Epithelial cell of esophagus (primary cell): ENCODE measurements around the gene FTCD.

Experiments used
- DNase-seq: peaks from one replicate; pipeline ENCODE4 v3.0.0; 2010; ENCODE audit warnings: low read depth
- H3K4me3 ChIP-seq: 2 replicates; pipeline ENCODE4 v1.5.1; 2011; ENCODE audit warnings: mild to moderate bottlenecking, low read length, control low read depth
- TF ChIP-seq, protein P1 (sequence below): IDR thresholded peaks from 2 replicates; pipeline ENCODE4 v1.5.1; 2011; ENCODE audit warnings: low read depth, mild to moderate bottlenecking, low read length, control low read depth, inconsistent platforms; ENCODE audit not compliant: insufficient read depth; ENCODE audit errors: missing control alignments

FTCD gene

DNA sequence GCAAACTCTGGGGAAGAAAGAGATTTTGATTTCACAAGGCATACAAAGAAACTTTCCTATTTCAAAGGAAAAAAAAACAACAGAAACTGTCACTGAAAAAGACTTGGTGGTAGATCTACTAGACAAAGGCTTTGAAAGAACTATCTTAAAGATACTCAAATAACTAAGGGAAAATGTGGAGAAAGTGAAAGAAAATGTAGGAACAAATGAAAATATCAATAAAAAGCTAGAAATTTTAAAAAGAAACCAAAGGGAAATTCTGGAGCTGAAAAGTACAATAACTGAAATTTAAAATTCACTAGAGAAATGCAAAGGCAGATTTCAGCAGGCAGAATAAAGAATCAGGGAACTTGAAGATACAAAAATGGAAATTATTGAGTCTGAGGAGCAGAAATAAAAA lies 51.3 kb downstream of the FTCD start:
- DNase-seq, result no peak
- TF ChIP-seq, protein P1, sequence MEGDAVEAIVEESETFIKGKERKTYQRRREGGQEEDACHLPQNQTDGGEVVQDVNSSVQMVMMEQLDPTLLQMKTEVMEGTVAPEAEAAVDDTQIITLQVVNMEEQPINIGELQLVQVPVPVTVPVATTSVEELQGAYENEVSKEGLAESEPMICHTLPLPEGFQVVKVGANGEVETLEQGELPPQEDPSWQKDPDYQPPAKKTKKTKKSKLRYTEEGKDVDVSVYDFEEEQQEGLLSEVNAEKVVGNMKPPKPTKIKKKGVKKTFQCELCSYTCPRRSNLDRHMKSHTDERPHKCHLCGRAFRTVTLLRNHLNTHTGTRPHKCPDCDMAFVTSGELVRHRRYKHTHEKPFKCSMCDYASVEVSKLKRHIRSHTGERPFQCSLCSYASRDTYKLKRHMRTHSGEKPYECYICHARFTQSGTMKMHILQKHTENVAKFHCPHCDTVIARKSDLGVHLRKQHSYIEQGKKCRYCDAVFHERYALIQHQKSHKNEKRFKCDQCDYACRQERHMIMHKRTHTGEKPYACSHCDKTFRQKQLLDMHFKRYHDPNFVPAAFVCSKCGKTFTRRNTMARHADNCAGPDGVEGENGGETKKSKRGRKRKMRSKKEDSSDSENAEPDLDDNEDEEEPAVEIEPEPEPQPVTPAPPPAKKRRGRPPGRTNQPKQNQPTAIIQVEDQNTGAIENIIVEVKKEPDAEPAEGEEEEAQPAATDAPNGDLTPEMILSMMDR, result no peak
- no peak overlapping the region for H3K4me3 ChIP-seq

DNA sequence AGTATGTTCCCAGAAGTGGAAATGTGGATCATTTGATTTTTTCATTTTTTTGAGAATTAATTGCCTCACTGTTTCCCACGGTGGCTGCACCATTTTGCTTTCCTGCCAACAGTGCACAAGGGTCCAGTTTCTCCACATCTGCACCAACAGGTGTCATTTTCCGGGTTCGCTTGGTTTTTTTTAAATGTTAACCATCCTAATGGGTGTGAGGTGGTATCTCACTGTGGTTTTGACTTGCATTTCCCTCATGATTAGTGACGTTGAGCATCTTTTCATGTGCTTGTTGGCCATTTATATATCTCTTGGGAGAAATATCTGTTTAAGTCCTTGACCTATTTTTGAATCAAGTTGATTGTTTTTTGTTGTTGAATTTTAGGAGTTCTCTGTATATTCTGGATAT lies 54.5 kb downstream of the FTCD start:
- TF ChIP-seq, protein P1, result no peak
- no peak overlapping the region for H3K4me3 ChIP-seq
- no peak for DNase-seq

DNA sequence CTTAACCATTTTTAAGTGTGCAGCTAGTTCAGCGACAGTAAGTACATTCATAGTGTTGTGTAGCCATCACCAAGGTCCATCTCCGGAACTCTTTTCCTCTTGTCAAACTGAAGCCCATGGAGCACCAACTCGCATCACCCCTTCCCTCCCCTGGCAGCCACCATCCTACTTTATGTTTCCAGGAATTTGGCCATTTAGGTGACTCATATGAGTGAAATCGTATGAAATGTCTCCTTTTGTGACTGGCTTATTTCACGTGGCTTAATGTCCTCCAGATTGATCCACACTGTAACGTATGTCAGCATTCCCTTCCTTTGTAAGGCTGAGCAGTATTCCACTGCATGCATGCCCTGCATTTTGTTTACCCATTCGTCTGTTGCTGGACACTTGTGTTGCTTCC lies 55.0 kb downstream of the FTCD start:
- H3K4me3 ChIP-seq, result no peak overlapping the region
- TF ChIP-seq, protein P1, result no peak
- DNase-seq, result no peak

DNA sequence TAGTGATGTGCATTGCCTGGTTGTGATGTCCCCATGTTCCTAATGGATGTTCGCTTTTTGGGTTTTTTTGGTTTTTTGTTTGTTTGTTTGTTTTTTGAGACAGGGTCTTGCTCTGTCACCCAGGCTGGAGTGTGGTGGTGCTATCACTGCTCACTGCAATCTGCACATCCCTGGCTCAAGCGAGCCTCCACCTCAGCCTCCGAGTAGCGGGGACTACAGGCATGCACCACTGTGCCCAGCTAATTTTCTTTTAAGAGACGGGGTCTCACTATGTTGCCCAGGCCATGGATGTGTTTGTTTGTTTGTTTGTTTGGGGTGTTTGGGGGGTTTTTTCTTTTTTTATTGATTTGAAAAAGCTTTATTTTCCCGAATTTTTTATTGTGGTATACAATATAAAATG lies 55.4 kb downstream of the FTCD start:
- no peak for DNase-seq
- TF ChIP-seq, protein P1, result no peak
- H3K4me3 ChIP-seq, result no peak overlapping the region

DNA sequence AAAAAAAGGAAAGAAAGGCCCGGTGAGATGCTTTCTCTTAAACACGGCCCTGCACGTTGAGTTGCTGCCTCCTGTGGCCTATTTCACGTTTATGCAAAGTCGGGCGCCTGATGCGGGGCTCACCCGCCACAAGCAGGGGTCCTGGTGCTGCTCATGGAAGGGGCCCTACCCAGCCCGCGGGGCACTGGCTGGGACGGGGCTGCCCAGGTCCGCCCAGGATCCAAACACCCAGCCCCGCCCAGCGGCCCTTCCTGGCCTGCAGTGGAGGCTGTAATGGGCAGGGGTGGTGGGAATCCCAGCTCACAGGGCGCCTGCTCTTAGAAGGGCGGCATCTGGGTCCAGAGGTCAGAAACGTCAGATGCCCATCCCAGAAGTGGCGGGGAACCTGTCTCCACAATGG lies 55.9 kb downstream of the FTCD start:
- TF ChIP-seq, protein P1, result no peak
- DNase-seq, result no peak
- H3K4me3 ChIP-seq, result no peak overlapping the region

DNA sequence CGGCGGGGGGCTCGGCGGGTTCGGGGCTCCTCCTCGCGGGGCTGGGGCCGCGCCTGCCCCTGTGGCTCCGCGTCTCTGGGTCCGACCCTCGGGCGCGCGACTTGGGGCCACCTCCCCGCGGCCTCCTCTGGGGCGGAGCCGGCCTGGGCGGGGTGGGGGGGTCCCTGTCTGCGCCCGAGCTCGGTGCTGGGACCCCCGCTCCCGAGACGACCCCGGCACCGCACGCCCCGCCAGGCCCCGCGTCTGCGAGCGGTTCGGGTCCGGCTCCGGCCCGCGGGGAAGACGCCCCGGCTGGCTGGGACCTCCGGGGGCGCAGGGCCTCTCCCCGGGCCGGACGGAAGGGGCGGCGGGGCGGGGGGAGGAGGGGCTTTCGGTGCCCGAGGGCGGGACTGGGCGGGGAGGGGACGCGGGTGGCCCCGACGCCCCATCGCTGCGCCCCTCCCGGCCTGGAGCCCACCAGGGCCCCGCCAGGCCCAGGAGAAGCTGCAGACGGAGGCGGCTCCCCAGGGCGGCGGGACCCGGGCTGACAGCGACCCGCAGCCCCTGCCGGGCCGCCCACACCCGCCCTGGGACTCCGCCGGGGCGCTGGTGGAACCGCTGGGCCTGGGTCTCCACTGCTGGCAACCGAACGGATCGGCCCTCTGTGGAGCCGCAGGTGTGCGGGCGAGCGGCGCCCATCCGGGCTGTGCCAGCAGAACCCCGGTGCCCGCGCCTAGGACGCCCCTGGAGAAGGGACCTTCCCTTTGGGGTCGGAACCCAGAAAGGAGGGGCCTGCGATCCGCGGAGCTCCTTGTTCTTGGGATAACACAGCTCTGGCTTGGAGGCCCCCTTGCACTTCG lies 56.9 kb downstream of the FTCD start:
- no peak for DNase-seq
- H3K4me3 ChIP-seq, result no peak overlapping the region
- TF ChIP-seq, protein P1, result no peak
